Chondrocyte (in vitro differentiated cells): Measurements from ENCODE around the gene SNIP1. TPM values are rescaled to one million over a fixed set of nuclear protein-coding genes. Genes with fewer than 3 reads are reported as not detected.
"Not testable (repeated sequence)": the region's sequence is repeated elsewhere in the genome, so short reads cannot be mapped to it uniquely, and the experiment has no call there.

Source experiments
- DNase-seq: peaks from one replicate; pipeline ENCODE4 v3.0.0; 2021; ENCODE audit warnings: mixed read lengths, low spot score
- H3K27ac Mint-ChIP-seq: one replicate; pipeline ENCODE4 v1.8.0; 2021; ENCODE audit warnings: mild to moderate bottlenecking, moderate library complexity, mixed read lengths; ENCODE audit not compliant: unreplicated experiment
- H3K27me3 Mint-ChIP-seq: 2 replicates; pipeline ENCODE4 v1.8.0; 2021; ENCODE audit warnings: low read depth, mixed read lengths
- H3K36me3 Mint-ChIP-seq: 2 replicates; pipeline ENCODE4 v1.8.0; 2021; ENCODE audit warnings: low read depth, mixed read lengths
- H3K4me1 Mint-ChIP-seq: 2 replicates; pipeline ENCODE4 v1.8.0; 2021; ENCODE audit warnings: low read depth, mild to moderate bottlenecking, mixed read lengths
- H3K4me3 Mint-ChIP-seq: one replicate; pipeline ENCODE4 v1.8.0; 2021; ENCODE audit warnings: mild to moderate bottlenecking, moderate library complexity, mixed read lengths; ENCODE audit not compliant: unreplicated experiment
- H3K9me3 Mint-ChIP-seq: 2 replicates; pipeline ENCODE4 v1.8.0; 2021; ENCODE audit warnings: low read depth, mixed read lengths
- CTCF ChIP-seq: fragments of 200-600 bp; sonication (generic); IDR thresholded peaks from 2 replicates; pipeline ENCODE4 v1.5.0; 2021; ENCODE audit warnings: antibody characterized with exemption, mild to moderate bottlenecking, moderate library complexity
- total RNA-seq: library from RNA; stranded (reverse); gene quantifications from 3 replicates; pipeline ENCODE4 v1.2.1, GENCODE V29; 2021

The SNIP1 gene
- total RNA-seq, 1 donor from 2014 or later = 15.6 TPM

- H3K27me3 Mint-ChIP-seq = no peaks in the 10 kb centered on the region
- peaks cover 6% of the 10 kb centered on the region for H3K4me1 Mint-ChIP-seq
- H3K27ac Mint-ChIP-seq = no peak overlapping the region
- H3K4me3 Mint-ChIP-seq = no peak overlapping the region
- H3K36me3 Mint-ChIP-seq = peaks cover 21% of the 10 kb centered on the region
- H3K9me3 Mint-ChIP-seq = no peaks in the 10 kb centered on the region
- no peak for DNase-seq
- no peak for TF ChIP-seq CTCF
These were observed 47.4 kb downstream of the SNIP1 start for GRCh38 chr1:37506740-37507139.

GRCh38 chr1:37502791-37503190, 51.3 kb downstream of the SNIP1 start:
- peaks cover 17% of the 10 kb centered on the region for H3K36me3 Mint-ChIP-seq
- not testable (repeated sequence) for H3K4me3 Mint-ChIP-seq, DNase-seq, H3K27ac Mint-ChIP-seq, H3K9me3 Mint-ChIP-seq, H3K27me3 Mint-ChIP-seq
- H3K4me1 Mint-ChIP-seq = peaks cover 12% of the 10 kb centered on the region

GRCh38 chr1:37502104-37502503, 52.0 kb downstream of the SNIP1 start:
- Mint-ChIP-seq H3K27ac (no peak overlapping the region), H3K4me1 (peaks cover 12% of the 10 kb centered on the region), H3K9me3 (no peaks in the 10 kb centered on the region), H3K27me3 (no peaks in the 10 kb centered on the region), H3K4me3 (no peak overlapping the region), H3K36me3 (peaks cover 15% of the 10 kb centered on the region)
- no peak for DNase-seq
- TF ChIP-seq CTCF = no peak

- Mint-ChIP-seq H3K4me3 (no peak overlapping the region), H3K4me1 (peaks cover 12% of the 10 kb centered on the region), H3K9me3 (no peaks in the 10 kb centered on the region), H3K27me3 (no peaks in the 10 kb centered on the region), H3K27ac (no peak overlapping the region), H3K36me3 (peaks cover 15% of the 10 kb centered on the region)
- TF ChIP-seq CTCF = no peak
- no peak for DNase-seq
These were observed 52.4 kb downstream of the SNIP1 start for GRCh38 chr1:37501661-37502060.

GRCh38 chr1:37498872-37499617, 55.0 kb downstream of the SNIP1 start:
- H3K9me3 Mint-ChIP-seq = no peaks in the 10 kb centered on the region
- peak overlapping the region; percentile 80 for H3K27ac Mint-ChIP-seq
- H3K27me3 Mint-ChIP-seq = no peaks in the 10 kb centered on the region
- no peak for DNase-seq
- no peak overlapping the region for H3K4me3 Mint-ChIP-seq
- no peak for TF ChIP-seq CTCF
- peaks cover 12% of the 10 kb centered on the region for H3K36me3 Mint-ChIP-seq
- H3K4me1 Mint-ChIP-seq = peaks cover 12% of the 10 kb centered on the region

GRCh38 chr1:37497832-37498231, 56.3 kb downstream of the SNIP1 start:
- peaks cover 12% of the 10 kb centered on the region for H3K4me1 Mint-ChIP-seq
- DNase-seq = no peak
- no peak for TF ChIP-seq CTCF
- no peaks in the 10 kb centered on the region for H3K27me3 Mint-ChIP-seq
- H3K27ac Mint-ChIP-seq = no peak overlapping the region
- H3K36me3 Mint-ChIP-seq = peaks cover 20% of the 10 kb centered on the region
- no peak overlapping the region for H3K4me3 Mint-ChIP-seq
- no peaks in the 10 kb centered on the region for H3K9me3 Mint-ChIP-seq
